ENCODE results near the gene MAML1. TPM values are rescaled to one million over a fixed set of nuclear protein-coding genes. Genes with fewer than 3 reads are reported as not detected.

The MAML1 gene
- total RNA-seq, 1 donor from 2014 or later, result 26.0 TPM

- peaks cover 5% of the 10 kb centered on the region for H3K4me1 Mint-ChIP-seq (ENCODE audit: low read depth, unreplicated experiment)
- Histone ChIP-seq H3K27me3 (ENCODE audit: insufficient read depth, low read length) (no peaks in the 10 kb centered on the region), H3K36me3 (ENCODE audit: insufficient read depth, low read length) (no peaks in the 10 kb centered on the region), H3K4me1 (ENCODE audit: insufficient read depth, low read length) (peaks cover 33% of the 10 kb centered on the region), H3K9me3 (ENCODE audit: insufficient read depth, low read depth, low read length) (no peaks in the 10 kb centered on the region), H3K9ac (ENCODE audit: low read length) (no peak overlapping the region), H3K27ac (ENCODE audit: low read depth, low read length) (no peak overlapping the region), H2AFZ (ENCODE audit: low read depth, low read length) (no peak overlapping the region), H3K4me3 (ENCODE audit: insufficient read depth, low read depth, low read length) (no peak overlapping the region), H3K4me2 (ENCODE audit: low read length) (no peak overlapping the region), H3K79me2 (ENCODE audit: insufficient read depth, low read length) (peaks cover 9% of the 10 kb centered on the region), H4K20me1 (ENCODE audit: insufficient read depth, low read length) (no peaks in the 10 kb centered on the region)
- FAIRE-seq, result no peak
- DNase-seq (ENCODE audit: low read depth), result no peak
- TF ChIP-seq CTCF (IDR thresholded peaks at IDR 0.05; ENCODE audit: insufficient read depth, low read depth, low read length) (no peak), EZH2 (IDR thresholded peaks at IDR 0.05; ENCODE audit: insufficient read depth, low read length) (no peak)
- no peak overlapping the region for H3K4me3 Mint-ChIP-seq (ENCODE audit: unreplicated experiment)
- H3K27ac Mint-ChIP-seq (ENCODE audit: unreplicated experiment), result no peak overlapping the region
- no peaks in the 10 kb centered on the region for H3K27me3 Mint-ChIP-seq (ENCODE audit: low read depth, unreplicated experiment)
- peaks cover 15% of the 10 kb centered on the region for H3K36me3 Mint-ChIP-seq (ENCODE audit: low read depth, unreplicated experiment)
- H3K9me3 Mint-ChIP-seq (ENCODE audit: unreplicated experiment), result no peaks in the 10 kb centered on the region
Measured at GRCh38 chr5:179815491-179816249, 83.0 kb downstream of the MAML1 start.

- Mint-ChIP-seq H3K4me3 (ENCODE audit: unreplicated experiment) (no peak overlapping the region), H3K27me3 (ENCODE audit: low read depth, unreplicated experiment) (no peaks in the 10 kb centered on the region), H3K9me3 (ENCODE audit: unreplicated experiment) (no peaks in the 10 kb centered on the region), H3K4me1 (ENCODE audit: low read depth, unreplicated experiment) (peaks cover 5% of the 10 kb centered on the region), H3K36me3 (ENCODE audit: low read depth, unreplicated experiment) (peaks cover 14% of the 10 kb centered on the region), H3K27ac (ENCODE audit: unreplicated experiment) (no peak overlapping the region)
- Histone ChIP-seq H3K27me3 (ENCODE audit: insufficient read depth, low read length) (no peaks in the 10 kb centered on the region), H3K4me2 (ENCODE audit: low read length) (peak overlapping the region; percentile 80), H3K36me3 (ENCODE audit: insufficient read depth, low read length) (no peaks in the 10 kb centered on the region), H4K20me1 (ENCODE audit: insufficient read depth, low read length) (peaks cover 7% of the 10 kb centered on the region), H3K9ac (ENCODE audit: low read length) (peak overlapping the region; percentile 62), H3K4me3 (ENCODE audit: insufficient read depth, low read depth, low read length) (no peak overlapping the region), H2AFZ (ENCODE audit: low read depth, low read length) (peak overlapping the region; percentile 40), H3K79me2 (ENCODE audit: insufficient read depth, low read length) (peaks cover 16% of the 10 kb centered on the region), H3K4me1 (ENCODE audit: insufficient read depth, low read length) (peaks cover 33% of the 10 kb centered on the region), H3K27ac (ENCODE audit: low read depth, low read length) (no peak overlapping the region), H3K9me3 (ENCODE audit: insufficient read depth, low read depth, low read length) (no peaks in the 10 kb centered on the region)
- FAIRE-seq (no peak), DNase-seq (ENCODE audit: low read depth) (no peak)
- TF ChIP-seq CTCF (IDR thresholded peaks at IDR 0.05; ENCODE audit: insufficient read depth, low read depth, low read length), result no peak
- no peak for TF ChIP-seq EZH2 (IDR thresholded peaks at IDR 0.05; ENCODE audit: insufficient read depth, low read length)
Measured at GRCh38 chr5:179816401-179816795, 83.8 kb downstream of the MAML1 start.

Data from astrocyte (in vitro differentiated cells and primary cell).